HG02938 (cell line): Measurements from ENCODE around the gene MRPL17.
"Not testable (repeated sequence)": the region's sequence is repeated elsewhere in the genome, so short reads cannot be mapped to it uniquely, and the experiment has no call there.

Experiments
- ATAC-seq: cut with Tn5 transposase; IDR thresholded peaks from one replicate; pipeline ENCODE4 v1.9.1; 2021; ENCODE audit warnings: mild to moderate bottlenecking, moderate library complexity; ENCODE audit not compliant: unreplicated experiment

MRPL17 gene

DNA sequence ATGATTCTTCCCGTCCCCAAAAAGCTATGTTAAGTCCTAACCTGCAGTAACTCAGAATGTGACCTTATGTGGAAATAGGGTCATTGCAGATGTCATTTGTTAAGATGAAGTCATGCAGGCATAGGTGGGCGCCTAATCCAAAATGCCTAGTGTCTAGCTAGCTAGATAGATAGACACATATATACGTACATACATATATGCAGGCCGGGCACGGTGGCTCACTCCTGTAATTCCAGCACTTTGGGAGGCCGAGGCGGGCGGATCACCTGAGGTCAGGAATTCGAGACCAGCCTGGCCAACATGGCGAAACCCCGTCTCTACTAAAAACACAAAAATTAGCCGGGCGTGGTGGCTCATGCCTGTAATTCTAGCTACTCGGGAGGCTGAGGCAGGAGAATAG lies 928 bp upstream of the MRPL17 start:
- not testable (repeated sequence) for ATAC-seq

DNA sequence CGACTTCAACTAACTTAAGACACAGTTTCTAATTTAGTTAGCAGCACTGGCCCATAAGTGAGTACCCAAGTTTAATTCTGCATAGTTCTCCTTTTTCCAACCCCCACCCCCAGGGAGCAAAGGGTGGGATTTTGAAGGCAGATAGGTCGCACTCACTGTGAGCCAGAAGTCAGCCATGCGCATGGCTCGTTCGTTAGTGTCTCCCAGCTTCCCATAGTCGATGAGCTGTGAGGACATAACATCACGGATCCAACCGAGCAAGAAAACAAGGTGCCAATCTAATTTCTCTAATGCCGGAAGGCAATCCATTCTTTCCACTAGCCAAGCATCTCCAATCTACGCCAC lies 577 bp downstream of the MRPL17 start:
- ATAC-seq = peak; percentile 3

DNA sequence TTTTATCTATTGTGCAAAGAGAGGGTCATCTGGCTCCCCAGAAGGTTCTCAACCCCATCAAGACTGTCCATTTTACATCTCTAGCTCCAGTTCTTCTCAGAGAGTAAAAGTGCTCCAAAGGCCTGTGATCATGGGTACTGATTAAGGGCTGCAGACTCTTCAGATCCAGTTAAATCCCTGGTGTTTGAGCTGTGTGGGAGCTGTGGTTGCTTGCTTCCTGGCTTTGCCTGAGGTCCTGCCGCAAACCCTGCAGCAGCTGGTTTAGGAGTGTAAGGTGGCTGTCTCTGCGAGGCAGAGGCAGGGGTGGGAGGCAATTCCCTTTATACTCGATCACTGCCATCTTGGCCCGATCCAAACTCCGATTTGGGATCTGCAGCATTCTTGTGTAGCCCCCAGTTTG lies 1.2 kb downstream of the MRPL17 start:
- ATAC-seq = no peak

DNA sequence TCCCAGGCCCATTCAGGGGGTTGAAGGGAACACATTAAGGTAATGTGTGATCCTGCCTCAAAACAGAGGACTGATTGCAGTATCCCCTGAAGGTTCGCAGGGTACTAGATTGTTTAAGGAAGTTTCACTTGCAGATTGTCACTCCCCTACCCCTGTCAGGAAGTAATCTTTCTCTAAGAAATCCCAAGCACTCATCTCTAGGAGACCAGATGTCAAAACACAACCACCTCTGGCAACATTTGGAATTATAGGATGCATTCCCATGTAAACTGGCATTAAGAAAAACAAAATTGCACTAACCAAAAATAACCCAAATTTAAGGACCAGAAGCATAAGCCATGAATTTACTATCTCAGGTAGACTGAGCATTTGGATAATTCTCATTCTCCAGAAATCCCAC lies 1.6 kb downstream of the MRPL17 start:
- no peak for ATAC-seq

DNA sequence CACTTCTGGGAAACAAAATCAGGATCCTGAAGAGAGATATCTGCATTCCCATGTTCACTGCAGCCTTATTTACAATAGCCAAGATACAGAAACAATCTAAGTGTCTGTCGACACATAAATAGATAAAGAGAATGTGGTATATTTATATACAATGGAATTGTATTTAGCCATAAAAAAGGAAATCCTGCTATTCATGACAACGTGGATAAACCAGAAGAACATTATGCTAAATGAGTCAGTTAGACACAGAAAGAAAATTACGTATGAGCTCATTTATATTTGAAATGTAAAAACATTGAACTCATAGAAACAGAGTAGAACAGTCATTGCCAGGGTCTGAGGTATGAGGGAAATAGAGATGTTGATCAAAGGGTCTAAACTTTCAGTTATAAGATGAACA lies 6.1 kb downstream of the MRPL17 start:
- ATAC-seq = no peak

DNA sequence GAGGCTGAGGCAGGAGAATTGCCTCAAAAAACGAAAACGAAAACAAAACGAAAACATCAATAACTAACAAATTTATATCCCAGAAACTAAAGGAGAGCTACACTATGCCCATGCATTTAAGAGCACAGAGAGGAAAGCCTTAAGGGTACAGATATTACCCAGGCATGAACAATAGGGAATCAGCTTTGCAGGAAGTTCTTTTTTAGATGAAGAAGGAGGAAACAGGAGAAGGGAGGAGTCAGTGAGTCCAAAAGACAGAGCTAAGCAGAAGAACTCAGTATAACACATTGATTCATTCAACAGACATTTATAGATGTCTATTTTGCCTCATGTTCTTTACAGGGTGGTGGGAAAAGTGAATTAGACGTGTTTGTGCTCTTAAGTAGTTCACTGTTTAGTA lies 8.3 kb downstream of the MRPL17 start:
- no peak for ATAC-seq

DNA sequence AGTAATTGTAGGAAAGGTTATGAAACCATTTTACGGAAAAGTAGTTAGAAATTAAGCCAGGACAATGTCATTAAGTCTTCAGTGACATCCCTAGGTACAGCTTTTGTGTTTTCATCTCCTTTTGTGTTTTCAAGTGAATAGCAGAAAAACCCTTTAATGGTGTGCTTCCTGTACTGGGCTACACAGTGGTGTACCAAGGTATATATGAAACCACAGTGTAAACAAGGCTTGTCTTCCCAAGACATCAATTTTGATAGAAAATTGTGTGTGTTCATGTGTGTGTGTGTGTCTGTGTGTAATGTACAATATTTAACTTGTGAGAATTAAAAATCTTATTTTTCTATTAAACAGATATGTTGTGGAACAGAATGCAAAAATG lies 8.9 kb downstream of the MRPL17 start:
- no peak for ATAC-seq

DNA sequence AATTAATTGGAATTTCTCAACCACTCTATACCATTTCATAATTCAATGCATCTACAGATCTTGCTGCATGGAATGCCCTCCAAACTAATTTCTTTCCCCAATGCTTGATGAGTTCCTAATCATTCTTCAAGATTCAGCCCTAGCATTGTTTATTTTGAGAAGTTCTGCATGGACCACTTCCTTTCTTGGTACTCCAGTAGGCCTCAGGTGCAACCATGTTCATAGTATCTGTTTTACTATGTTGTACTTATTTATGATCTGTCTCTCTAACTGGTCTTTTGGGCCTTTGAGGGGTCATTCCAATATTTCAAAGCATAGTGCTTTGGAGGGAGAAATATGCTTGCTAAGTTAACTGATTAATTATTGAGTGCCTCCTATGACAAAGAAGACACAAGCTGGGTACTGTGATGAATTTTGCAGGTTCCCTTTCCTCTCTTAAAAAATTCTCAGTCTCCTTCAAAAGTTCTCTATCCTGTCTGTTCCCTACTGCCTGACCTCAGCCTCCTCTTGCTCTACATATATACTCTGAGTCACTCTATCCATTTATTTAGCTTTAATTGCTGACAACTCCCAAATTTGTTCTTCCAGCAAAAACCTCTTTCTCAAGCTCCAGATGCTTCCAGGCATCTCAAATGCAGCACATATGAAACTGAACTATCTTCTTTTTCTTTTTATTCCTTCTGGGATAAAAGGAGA lies 9.5 kb downstream of the MRPL17 start:
- ATAC-seq = no peak

DNA sequence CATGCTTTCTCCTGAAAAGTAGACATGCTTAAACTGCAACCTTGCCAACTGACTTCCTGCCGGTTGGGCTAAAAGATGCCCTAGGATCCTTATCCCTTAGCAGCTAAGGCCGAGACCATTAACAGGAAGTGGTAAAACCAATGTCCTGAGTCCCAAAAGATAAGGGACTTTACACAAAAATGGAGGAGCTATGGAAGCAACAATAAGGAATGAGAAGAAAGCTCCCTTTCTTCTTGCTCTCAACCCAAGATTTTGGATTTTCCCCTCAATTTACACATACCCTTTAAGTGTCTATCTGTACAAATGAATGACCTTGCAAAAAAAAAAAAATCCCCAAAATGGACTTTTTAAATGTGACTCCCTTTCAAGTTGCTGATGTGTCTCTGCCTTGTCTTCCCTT lies 11.1 kb downstream of the MRPL17 start:
- no peak for ATAC-seq

DNA sequence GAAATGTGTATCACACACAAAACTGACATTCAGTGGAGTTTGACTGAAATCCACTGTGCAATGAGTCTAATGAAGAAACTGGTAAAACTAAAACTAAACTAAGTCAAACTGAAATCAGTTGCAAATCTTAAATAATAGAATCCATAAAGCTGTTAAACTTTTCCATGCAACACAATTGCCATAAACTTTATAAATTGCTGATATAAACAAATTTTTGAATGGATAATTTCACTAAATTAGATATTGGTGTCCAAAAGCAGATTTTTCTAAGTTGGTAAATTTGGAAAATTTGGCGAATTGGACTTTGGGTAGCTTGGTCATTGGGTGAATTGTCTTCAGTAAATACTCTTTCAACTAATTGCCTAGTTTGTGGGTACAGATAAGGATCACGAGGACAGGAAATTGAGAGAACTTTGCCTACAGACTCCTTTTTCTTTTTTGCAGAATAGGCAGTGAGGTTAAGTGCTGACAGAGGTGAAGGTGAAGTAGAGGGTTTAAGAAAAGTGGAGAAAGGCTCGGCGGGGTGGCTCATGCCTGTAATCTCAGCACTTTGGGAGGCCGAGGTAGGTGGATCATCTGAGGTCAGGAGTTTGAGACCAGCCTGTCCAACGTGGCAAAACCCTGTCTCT lies 12.8 kb downstream of the MRPL17 start:
- ATAC-seq = no peak

DNA sequence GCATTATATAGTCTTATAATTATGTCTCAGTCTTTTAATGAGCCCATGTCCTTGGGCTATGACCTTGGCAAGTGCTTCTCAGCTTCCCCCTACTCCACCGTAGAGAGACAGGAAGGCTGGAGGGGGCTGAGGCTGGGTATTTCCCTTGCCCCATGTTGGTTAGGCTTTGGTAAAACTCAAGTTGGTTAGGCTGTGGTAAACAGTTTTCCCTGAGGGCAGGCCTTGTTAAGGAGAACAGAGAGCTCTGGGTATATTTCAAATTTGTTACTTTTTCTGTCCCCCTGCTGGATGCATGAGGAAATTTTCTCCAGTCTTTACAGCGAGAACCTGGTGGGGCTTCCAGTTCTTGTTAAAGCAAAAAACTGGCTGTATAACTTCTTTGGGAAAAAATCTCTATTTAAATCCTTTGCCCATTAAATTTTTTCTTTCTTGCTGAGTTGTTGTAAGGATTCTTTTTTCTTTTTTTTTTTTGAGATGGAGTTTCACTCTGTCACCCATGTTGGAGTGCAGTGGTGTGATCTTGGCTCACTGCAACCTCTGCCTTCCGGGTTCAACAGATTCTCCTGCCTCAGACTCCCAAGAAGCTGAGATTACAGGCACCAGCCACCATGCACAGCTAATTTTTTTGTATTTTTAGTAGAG lies 15.3 kb downstream of the MRPL17 start:
- ATAC-seq = peak; percentile 58

DNA sequence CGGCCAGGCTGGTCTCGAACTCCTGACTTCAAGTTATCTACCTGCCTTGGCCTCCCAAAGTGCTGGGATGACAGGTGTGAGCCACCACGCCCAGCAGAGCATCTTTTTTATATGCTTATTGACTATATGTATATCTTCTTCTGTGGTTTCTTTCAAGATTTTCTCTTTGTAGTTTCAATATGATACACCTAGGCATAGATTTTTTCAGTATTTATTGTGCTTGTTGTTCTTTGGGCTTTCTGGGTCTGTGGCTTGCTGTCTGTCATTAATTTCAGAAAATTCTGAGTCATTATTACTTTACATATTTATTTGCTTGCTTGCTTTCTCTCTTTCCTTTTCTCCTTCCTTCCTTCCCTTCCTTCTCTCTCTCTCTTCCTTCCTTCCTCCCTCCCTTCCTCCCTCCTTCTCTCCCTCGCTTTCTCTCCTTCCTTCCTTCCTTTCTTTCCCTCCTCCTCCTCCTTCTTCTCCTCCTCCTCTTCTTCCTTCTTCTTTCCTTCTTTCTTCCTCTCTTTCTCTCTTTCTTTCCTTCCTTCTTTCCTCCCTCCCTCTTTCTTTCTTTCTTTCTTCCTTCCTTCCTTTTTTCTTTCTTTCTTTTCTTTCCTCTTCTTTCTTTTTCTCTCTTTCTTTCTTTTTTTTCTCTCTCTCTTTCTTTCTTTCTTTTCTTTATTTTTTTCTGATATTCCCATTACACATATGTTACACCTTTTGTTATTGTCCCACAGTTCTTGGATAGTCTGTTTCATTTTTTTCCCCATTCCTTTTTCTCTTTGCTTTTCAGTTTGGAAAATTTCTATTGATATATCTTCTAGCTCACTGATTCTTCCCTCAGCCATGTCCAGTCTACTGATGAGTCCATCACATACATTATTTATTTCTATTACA lies 16.6 kb downstream of the MRPL17 start:
- no peak for ATAC-seq

DNA sequence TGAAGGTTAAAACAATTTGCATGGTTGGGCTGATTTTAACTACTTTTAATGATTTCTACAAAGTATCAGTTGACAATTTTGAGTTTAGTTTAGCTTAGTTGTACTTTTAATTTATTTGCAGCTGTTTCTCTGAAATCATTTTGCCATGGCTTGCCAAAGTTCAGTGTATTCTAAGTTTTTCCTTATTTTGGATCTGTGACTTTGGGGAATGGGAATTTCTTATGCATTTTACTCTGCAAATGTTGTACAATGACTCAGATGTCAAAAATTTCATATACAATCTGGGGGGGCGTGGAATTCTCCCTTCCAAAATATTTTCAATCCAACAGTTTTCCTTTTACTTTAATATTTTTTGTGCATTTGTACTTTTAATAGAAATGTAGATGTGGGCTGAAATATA lies 18.6 kb downstream of the MRPL17 start:
- no peak for ATAC-seq

DNA sequence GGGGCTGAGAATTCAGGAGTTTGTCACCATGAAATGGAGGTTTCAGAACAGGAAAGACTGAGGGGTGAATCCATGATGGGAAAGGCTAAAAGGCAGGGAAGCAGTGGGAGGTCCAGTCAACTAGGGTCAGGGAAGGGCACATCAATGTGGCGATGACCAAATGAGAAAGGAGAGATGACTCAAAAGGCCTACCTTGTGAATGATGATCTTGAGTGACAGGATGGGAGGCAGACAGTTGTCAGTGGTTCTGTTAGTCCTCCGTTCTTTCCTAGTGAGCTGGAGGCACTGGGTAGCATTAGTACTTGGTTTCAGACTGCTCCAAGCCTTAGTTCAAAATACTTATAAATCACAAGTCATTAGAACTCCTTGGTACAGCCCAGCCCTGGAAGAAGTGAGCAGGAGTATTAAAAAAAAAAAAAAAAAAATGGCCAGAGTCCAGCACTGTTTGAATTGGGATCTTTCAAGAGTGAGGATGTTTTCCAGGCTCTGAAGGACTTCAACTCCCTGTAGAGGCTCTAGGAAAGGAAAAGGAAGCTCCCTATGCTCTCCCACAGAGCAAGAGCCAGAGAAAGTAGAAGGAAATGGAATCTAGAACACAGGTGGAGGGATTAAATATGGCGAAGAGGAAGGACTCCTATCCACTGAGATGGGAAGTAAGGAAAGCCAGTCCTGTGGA lies 19.2 kb downstream of the MRPL17 start:
- ATAC-seq = no peak

DNA sequence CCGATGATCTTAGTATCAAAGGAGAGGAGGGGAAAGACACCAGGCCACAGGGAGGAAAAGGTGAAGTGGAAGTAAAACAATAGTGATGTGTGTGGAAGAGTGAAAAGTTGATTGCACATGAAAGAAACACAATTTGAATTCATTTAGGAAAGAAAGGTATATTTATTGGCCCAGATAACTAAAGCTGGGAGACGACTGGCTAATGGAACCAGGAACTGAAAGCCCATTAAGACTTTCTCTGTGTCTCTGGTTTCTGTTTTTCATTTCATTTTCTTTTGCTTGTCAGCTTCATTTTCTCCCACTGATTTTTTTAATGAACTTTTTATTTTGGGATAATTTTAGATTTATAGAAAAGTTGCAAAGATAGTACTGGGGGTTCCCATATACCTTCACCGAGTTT lies 22.4 kb downstream of the MRPL17 start:
- no peak for ATAC-seq

DNA sequence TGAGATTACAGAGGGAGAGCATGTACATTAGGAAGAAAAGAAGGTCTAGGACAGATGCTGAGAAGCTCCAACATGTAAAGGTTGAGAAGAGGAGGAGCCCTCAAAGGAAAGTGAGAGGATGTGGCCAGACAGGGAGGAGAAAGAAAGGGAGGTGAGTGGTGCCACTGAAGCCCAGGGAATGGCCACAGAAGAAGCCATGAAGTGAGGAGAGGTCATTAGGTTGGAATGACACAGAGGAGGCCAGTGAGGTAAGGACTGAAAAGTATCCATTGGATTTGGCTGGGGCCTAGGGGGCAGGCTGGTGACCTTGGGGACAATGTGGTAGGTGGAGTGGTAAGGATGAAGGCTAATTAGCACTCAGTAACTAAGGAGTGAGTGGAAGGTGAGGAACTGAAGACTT lies 24.5 kb downstream of the MRPL17 start:
- ATAC-seq = no peak

DNA sequence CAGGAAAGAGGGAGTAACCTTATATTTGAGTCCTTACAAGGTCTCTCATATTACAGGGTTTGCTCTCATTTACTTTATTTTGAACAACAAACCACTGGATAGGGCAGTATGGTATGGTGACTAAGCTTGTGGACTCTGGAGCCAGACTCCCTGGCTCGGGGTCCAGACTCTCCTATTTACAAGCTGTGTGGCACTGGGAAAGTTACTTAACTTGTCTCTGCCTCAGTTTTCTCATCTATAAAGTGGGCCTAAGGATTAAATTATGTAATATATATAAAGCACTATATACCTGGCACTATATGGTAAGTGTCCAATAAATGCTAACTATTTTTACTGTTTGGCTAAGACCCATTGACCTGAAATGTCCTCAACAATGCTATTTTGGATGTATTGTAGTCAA lies 25.8 kb downstream of the MRPL17 start:
- ATAC-seq = no peak

DNA sequence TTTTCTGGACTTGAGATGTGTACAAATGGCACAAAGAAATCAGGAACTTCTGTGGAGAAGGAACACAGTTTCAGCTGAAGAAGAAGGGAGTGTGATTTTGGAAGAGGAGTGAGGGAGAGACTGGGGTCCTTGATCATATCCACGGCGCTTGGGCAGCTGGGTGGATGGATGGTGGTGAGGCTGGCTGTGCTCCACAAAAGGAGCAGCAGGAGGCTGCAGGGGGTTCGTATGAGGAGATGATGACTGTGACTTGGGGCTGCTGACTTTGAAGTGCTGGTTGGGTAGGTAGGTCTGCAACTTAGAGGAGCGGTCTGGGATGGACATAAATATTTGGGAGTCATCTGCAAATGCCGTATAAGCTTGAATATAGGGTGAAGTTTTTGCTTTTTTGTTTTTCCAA lies 26.2 kb downstream of the MRPL17 start:
- ATAC-seq = no peak

DNA sequence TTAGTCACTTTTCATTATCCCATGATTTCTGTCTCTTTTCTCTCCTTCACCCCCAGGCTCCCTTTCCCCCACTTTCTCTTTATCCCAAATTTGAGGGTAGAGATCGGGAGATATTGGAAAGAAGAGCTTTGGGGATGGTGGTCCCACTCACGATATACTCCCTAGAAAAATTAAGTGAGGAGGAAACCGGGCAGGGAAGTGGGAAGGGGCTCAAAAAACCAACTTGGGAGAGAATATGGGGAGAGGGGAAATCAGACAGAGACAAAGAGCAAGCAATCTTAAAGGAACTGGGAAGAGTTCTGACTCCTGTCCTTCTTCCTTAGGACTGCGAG lies 26.6 kb downstream of the MRPL17 start:
- ATAC-seq = no peak

DNA sequence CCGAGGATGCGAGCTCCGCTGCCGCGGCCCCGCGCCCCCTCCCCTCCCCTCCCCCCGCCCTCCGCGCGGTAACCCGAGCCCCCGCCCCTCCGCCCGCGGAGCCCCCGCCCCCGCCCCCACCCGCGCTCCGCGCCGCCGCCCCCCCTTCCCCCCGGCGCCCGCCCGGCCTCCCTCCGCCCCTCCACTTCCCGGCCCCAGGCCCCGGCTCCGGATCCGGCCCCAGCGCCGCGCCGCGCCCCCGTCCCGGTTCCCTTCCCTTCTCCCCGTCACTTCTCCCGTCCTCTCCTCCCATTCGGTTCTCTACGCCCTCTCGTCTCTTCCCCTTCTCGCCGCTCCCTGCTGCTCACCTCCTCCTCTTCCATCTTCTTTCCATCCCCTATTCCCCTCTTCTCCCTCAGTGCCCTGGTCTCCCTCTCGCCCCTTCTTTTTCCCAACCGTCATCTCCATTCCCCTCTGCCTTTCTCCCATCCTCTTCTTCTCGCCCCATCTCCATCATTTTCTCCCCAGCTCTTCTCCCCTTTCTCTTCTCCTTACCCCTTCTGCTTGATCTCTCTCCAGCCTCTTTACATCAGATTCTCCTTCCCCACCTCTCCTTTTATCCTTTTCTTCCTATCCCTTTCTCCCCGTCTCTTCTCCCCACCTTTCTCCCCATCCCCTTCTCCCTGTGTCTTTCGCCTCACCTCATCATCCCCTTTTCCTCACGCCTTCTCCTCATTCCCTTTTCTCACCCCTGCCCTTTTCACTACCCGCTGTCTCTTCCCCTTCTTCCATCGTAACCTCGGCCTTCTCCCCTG lies 27.2 kb downstream of the MRPL17 start, which contains the start of gene DCHS1:
TSS of gene DCHS1 (minus strand) at position 20 of the 794 bp plus-strand sequence. CDS start 14,196 bp downstream, outside the sequence.
- no peak for ATAC-seq
